PFSK-1 (cell line): ENCODE measurements around the gene CAV1.

Experiments used
- FOXP2 ChIP-seq: optimal IDR thresholded peaks from 2 replicates; pipeline ENCODE3; 2011; ENCODE audit warnings: borderline replicate concordance, control low read depth, inconsistent platforms; ENCODE audit not compliant: insufficient read depth; ENCODE audit errors: extremely low read length, extremely low read depth
- POLR2AphosphoS5 ChIP-seq: IDR thresholded peaks from 2 replicates; pipeline ENCODE4 v1.6.1; 2012; ENCODE audit warnings: low read depth, mild to moderate bottlenecking, control low read depth, low read length, moderate library complexity
- REST ChIP-seq, 2 experiments: IDR thresholded peaks; 2 replicates each; pipeline versions ENCODE4 v1.6.1 to v1.8.0; 2011 to 2012; ENCODE audit warnings: low read depth in 2 of 2, low read length in 2 of 2, control low read depth in 1 of 2, inconsistent platforms in 1 of 2, mild to moderate bottlenecking in 1 of 2, moderate library complexity in 1 of 2; ENCODE audit not compliant: insufficient read depth in 1 of 2
- SIN3A ChIP-seq: IDR thresholded peaks from 2 replicates; pipeline ENCODE4 v1.6.1; 2012; ENCODE audit warnings: mild to moderate bottlenecking, low read length, moderate library complexity, borderline replicate concordance; ENCODE audit not compliant: insufficient read depth
- TAF1 ChIP-seq: IDR thresholded peaks from 2 replicates; pipeline ENCODE4 v1.6.1; 2012; ENCODE audit warnings: low read length, control low read depth, borderline replicate concordance; ENCODE audit not compliant: insufficient read depth

The CAV1 gene

GRCh38 chr7:116598278-116598677 is 73.4 kb downstream of the CAV1 start:
- TF ChIP-seq FOXP2 (no peak), TAF1 (no peak), SIN3A (no peak), POLR2AphosphoS5 (no peak), REST (IDR thresholded peaks at IDR 0.05; ENCODE audit: insufficient read depth in 1 of 2, low read depth in 2 of 2, low read length in 2 of 2) (no peak)

GRCh38 chr7:116598861-116599260 is 74.0 kb downstream of the CAV1 start:
- TF ChIP-seq FOXP2 (no peak), POLR2AphosphoS5 (no peak), TAF1 (no peak), REST (IDR thresholded peaks at IDR 0.05; ENCODE audit: insufficient read depth in 1 of 2, low read depth in 2 of 2, low read length in 2 of 2) (no peak), SIN3A (no peak)

GRCh38 chr7:116601426-116601825 is 76.6 kb downstream of the CAV1 start:
- no peak for TF ChIP-seq FOXP2
- no peak for TF ChIP-seq SIN3A
- TF ChIP-seq POLR2AphosphoS5: no peak
- no peak for TF ChIP-seq REST (IDR thresholded peaks at IDR 0.05; ENCODE audit: insufficient read depth in 1 of 2, low read depth in 2 of 2, low read length in 2 of 2)
- no peak for TF ChIP-seq TAF1

- TF ChIP-seq REST (IDR thresholded peaks at IDR 0.05; ENCODE audit: insufficient read depth in 1 of 2, low read depth in 2 of 2, low read length in 2 of 2) (no peak), SIN3A (no peak), FOXP2 (no peak), TAF1 (no peak), POLR2AphosphoS5 (no peak)
Observed at GRCh38 chr7:116607299-116607698, 82.5 kb downstream of the CAV1 start.

- TF ChIP-seq FOXP2 (no peak), POLR2AphosphoS5 (no peak), REST (IDR thresholded peaks at IDR 0.05; ENCODE audit: insufficient read depth in 1 of 2, low read depth in 2 of 2, low read length in 2 of 2) (no peak), TAF1 (no peak), SIN3A (no peak)
Observed at GRCh38 chr7:116610210-116610609, 85.4 kb downstream of the CAV1 start.
